Measurements from ENCODE around the gene SLC1A7.

- no peak for TF ChIP-seq ELF4 (IDR thresholded peaks at IDR 0.05)
- no peak for TF ChIP-seq HDGF (IDR thresholded peaks at IDR 0.05; ENCODE audit: borderline replicate concordance)
- no peak for TF ChIP-seq L3MBTL2 (conservative IDR thresholded peaks at IDR 0.05)
- TF ChIP-seq TARDBP (IDR thresholded peaks at IDR 0.05): no peak
- TF ChIP-seq FOXM1 (IDR thresholded peaks at IDR 0.05; ENCODE audit: borderline replicate concordance): no peak
- TF ChIP-seq BHLHE40 (IDR thresholded peaks at IDR 0.05; ENCODE audit: borderline replicate concordance): no peak
- TF ChIP-seq FOXA1 (IDR thresholded peaks at IDR 0.05): no peak
- TF ChIP-seq ZNF384 (IDR thresholded peaks at IDR 0.05): no peak
- no peak for TF ChIP-seq ARNT (IDR thresholded peaks at IDR 0.05)
Observed at GRCh38 chr1:53182716-53183094, 40.3 kb upstream of the SLC1A7 start.

All from HEK293T (cell line).